ENCODE data around the gene KCNMA1. TPM values are rescaled to one million over a fixed set of nuclear protein-coding genes. Genes with fewer than 3 reads are reported as not detected.

KCNMA1 gene
- total RNA-seq, 1 experiment from 2014 or later = 0.70 TPM

GRCh38 chr10:76968483-76968882, 669.1 kb downstream of the KCNMA1 start:
- intact Hi-C loops (cut with micrococcal nuclease; ENCODE audit: unreplicated experiment) = no loop called here
- H3F3A ChIP-seq (ENCODE audit: insufficient read depth, low read depth) = no peaks in the 10 kb centered on the region
- no peak overlapping the region for H3K4me3 ChIP-seq
- ChIA-PET POLR2A (ENCODE audit: unreplicated experiment) (no interaction called here), CTCF (no interaction called here)
- DNase-seq = no peak
- H3K27me3 ChIP-seq (ENCODE audit: insufficient read depth, low read depth) = peaks cover 74% of the 10 kb centered on the region
- H3K9me2 ChIP-seq (ENCODE audit: insufficient read depth) = no peaks in the 10 kb centered on the region
- TF ChIP-seq EZH2 (IDR thresholded peaks at IDR 0.05; ENCODE audit: low read depth) (no peak), CTCF (conservative IDR thresholded peaks at IDR 0.05) (no peak)
- no peaks in the 10 kb centered on the region for H3K36me3 ChIP-seq (ENCODE audit: low read depth)
- 0 out of 2 replicates have a peak, but pooled peaks cover 3% of the 10 kb centered on the region for H3K9me3 ChIP-seq (ENCODE audit: insufficient read depth, low read depth)
- H3K4me1 ChIP-seq (replicated peaks; ENCODE audit: insufficient read depth) = no peaks in the 10 kb centered on the region
- no peak overlapping the region for H3K4me2 ChIP-seq
- H3K27ac ChIP-seq = no peak overlapping the region
- no TSS peak for BruUV-seq (replicated peaks)
- H4K20me1 ChIP-seq (ENCODE audit: insufficient read depth) = no peaks in the 10 kb centered on the region
- H3K79me2 ChIP-seq (ENCODE audit: low read depth) = no peaks in the 10 kb centered on the region
- H2AFZ ChIP-seq = no peak overlapping the region

- H3K9me3 ChIP-seq (ENCODE audit: insufficient read depth, low read depth) = 0 out of 2 replicates have a peak, but pooled peaks cover 3% of the 10 kb centered on the region
- TF ChIP-seq CTCF (conservative IDR thresholded peaks at IDR 0.05) (no peak), EZH2 (IDR thresholded peaks at IDR 0.05; ENCODE audit: low read depth) (no peak)
- POLR2A ChIA-PET (ENCODE audit: unreplicated experiment) = no interaction called here
- intact Hi-C loops (cut with micrococcal nuclease; ENCODE audit: unreplicated experiment) = no loop called here
- no peaks in the 10 kb centered on the region for H3K9me2 ChIP-seq (ENCODE audit: insufficient read depth)
- no peak overlapping the region for H2AFZ ChIP-seq
- H3K4me1 ChIP-seq (replicated peaks; ENCODE audit: insufficient read depth) = no peaks in the 10 kb centered on the region
- no peak overlapping the region for H3K27ac ChIP-seq
- H3K27me3 ChIP-seq (ENCODE audit: insufficient read depth, low read depth) = peaks cover 29% of the 10 kb centered on the region
- no peaks in the 10 kb centered on the region for H4K20me1 ChIP-seq (ENCODE audit: insufficient read depth)
- H3K36me3 ChIP-seq (ENCODE audit: low read depth) = no peaks in the 10 kb centered on the region
- H3K4me2 ChIP-seq = no peak overlapping the region
- H3K79me2 ChIP-seq (ENCODE audit: low read depth) = no peaks in the 10 kb centered on the region
- H3F3A ChIP-seq (ENCODE audit: insufficient read depth, low read depth) = no peaks in the 10 kb centered on the region
- no peak for DNase-seq
- CTCF ChIA-PET = no interaction called here
- no TSS peak for BruUV-seq (replicated peaks)
- no peak overlapping the region for H3K4me3 ChIP-seq
These were observed 674.8 kb downstream of the KCNMA1 start for GRCh38 chr10:76962851-76963250.

- Histone ChIP-seq H3K27ac (no peak overlapping the region), H3K9me2 (ENCODE audit: insufficient read depth) (no peaks in the 10 kb centered on the region), H3F3A (ENCODE audit: insufficient read depth, low read depth) (no peaks in the 10 kb centered on the region), H3K9me3 (ENCODE audit: insufficient read depth, low read depth) (0 out of 2 replicates have a peak, but pooled peaks cover 3% of the 10 kb centered on the region), H3K79me2 (ENCODE audit: low read depth) (no peaks in the 10 kb centered on the region), H2AFZ (no peak overlapping the region), H3K4me2 (no peak overlapping the region), H3K36me3 (ENCODE audit: low read depth) (no peaks in the 10 kb centered on the region), H3K4me1 (replicated peaks; ENCODE audit: insufficient read depth) (no peaks in the 10 kb centered on the region), H4K20me1 (ENCODE audit: insufficient read depth) (no peaks in the 10 kb centered on the region), H3K27me3 (ENCODE audit: insufficient read depth, low read depth) (peaks cover 19% of the 10 kb centered on the region), H3K4me3 (no peak overlapping the region)
- TF ChIP-seq EZH2 (IDR thresholded peaks at IDR 0.05; ENCODE audit: low read depth) = no peak
- no peak for TF ChIP-seq CTCF (conservative IDR thresholded peaks at IDR 0.05)
- ChIA-PET POLR2A (ENCODE audit: unreplicated experiment) (no interaction called here), CTCF (no interaction called here)
- no TSS peak for BruUV-seq (replicated peaks)
- intact Hi-C loops (cut with micrococcal nuclease; ENCODE audit: unreplicated experiment) = no loop called here
- DNase-seq = no peak
These were observed 675.8 kb downstream of the KCNMA1 start for GRCh38 chr10:76961841-76962240.

Measured in PC-9 (cell line).